K562 treated with DMSO at 1 percent for 12 hours (cell line): Measurements from ENCODE around the gene TEX48. TPM values are rescaled to one million over a fixed set of nuclear protein-coding genes. Genes with fewer than 3 reads are reported as not detected.

Source experiments
- total RNA-seq: library from RNA; unstranded; fragments of 300-600 nt; gene quantifications from 2 replicates; pipeline ENCODE4 v1.2.3, GENCODE V29; 2022; ENCODE audit not compliant: insufficient read depth

The TEX48 gene, protein sequence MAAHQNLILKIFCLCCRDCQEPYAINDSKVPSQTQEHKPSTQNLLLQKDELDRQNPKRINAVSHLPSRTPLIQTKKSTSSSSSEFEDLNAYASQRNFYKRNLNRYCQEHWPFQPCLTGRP
- total RNA-seq: not detected in 2 replicates

GRCh38 chr9:114681594-114682332 is at the start of gene TEX48:
TEX48 (minus strand) TSS chr9:114682192; CDS start chr9:114671723, 10,469 bp downstream.

GRCh38 chr9:114657705-114658104 is 24.3 kb downstream of the TEX48 start, which contains the start of gene TEX53:
TEX53 (minus strand) TSS chr9:114657805; CDS start chr9:114657774, 31 bp downstream.

Other genes with a start within 250 kb of the TEX48 start
- 7.7 and 18.6 TPM in 2 replicates for gene WHRN, start 176.7 kb downstream of the TEX48 start, total RNA-seq
- 91.5 and 138 TPM in 2 replicates for gene ATP6V1G1, start 94.4 kb downstream of the TEX48 start, total RNA-seq
- 6.6 and 16.4 TPM in 2 replicates for gene TMEM268, start 70.9 kb downstream of the TEX48 start, total RNA-seq
- not detected in 2 replicates for gene TEX53, start 24.4 kb downstream of the TEX48 start, total RNA-seq
- gene TNFSF15, start 123.8 kb upstream of the TEX48 start, total RNA-seq: not detected in 2 replicates
- gene TNFSF8, start 248.4 kb upstream of the TEX48 start, total RNA-seq: not detected in 2 replicates